Progenitor cell of endocrine pancreas (in vitro differentiated cells): ENCODE measurements around the gene CROCC2. TPM values are rescaled to one million over a fixed set of nuclear protein-coding genes. Genes with fewer than 3 reads are reported as not detected.

Experiments used
- DNase-seq: peaks from one replicate; pipeline ENCODE4 v3.0.0; 2021; ENCODE audit warnings: low spot score; ENCODE audit not compliant: unreplicated experiment
- H3K27ac Mint-ChIP-seq: 2 replicates; pipeline ENCODE4 v1.8.0; 2021; ENCODE audit warnings: mild to moderate bottlenecking, moderate library complexity, mixed read lengths
- H3K27me3 Mint-ChIP-seq: 2 replicates; pipeline ENCODE4 v1.8.0; 2021; ENCODE audit warnings: mixed read lengths
- H3K36me3 Mint-ChIP-seq: 2 replicates; pipeline ENCODE4 v1.8.0; 2022; ENCODE audit warnings: mixed read lengths; ENCODE audit not compliant: insufficient read depth
- H3K4me1 Mint-ChIP-seq: 2 replicates; pipeline ENCODE4 v1.8.0; 2021; ENCODE audit warnings: low read depth, mixed read lengths
- H3K4me3 Mint-ChIP-seq: 2 replicates; pipeline ENCODE4 v1.8.0; 2021; ENCODE audit warnings: low read depth, mild to moderate bottlenecking, moderate library complexity, mixed read lengths
- H3K9me3 Mint-ChIP-seq: 2 replicates; pipeline ENCODE4 v1.8.0; 2021; ENCODE audit warnings: low read depth, mixed read lengths
- CTCF ChIP-seq: fragments of 200-600 bp; sonication (generic); IDR thresholded peaks from one replicate; pipeline ENCODE4 v1.5.0; 2021; ENCODE audit warnings: antibody characterized with exemption, mild to moderate bottlenecking; ENCODE audit not compliant: unreplicated experiment
- total RNA-seq: library from RNA; stranded (reverse); gene quantifications from 2 replicates; pipeline ENCODE4 v1.2.1, GENCODE V29; 2021

Gene CROCC2
- total RNA-seq, 1 donor from 2014 or later = 0.36 TPM

- H3K9me3 Mint-ChIP-seq = no peaks in the 10 kb centered on the region
- H3K36me3 Mint-ChIP-seq = no peaks in the 10 kb centered on the region
- TF ChIP-seq CTCF = no peak
- H3K4me1 Mint-ChIP-seq = peaks cover 15% of the 10 kb centered on the region
- no peak for DNase-seq
- H3K27ac Mint-ChIP-seq = no peak overlapping the region
- H3K4me3 Mint-ChIP-seq = no peak overlapping the region
- peaks cover 2% of the 10 kb centered on the region for H3K27me3 Mint-ChIP-seq
Measured at GRCh38 chr2:240869956-240870875, 35.9 kb upstream of the CROCC2 start.

GRCh38 chr2:240871071-240871958, 34.8 kb upstream of the CROCC2 start:
- peaks cover 15% of the 10 kb centered on the region for H3K4me1 Mint-ChIP-seq
- DNase-seq = no peak
- H3K9me3 Mint-ChIP-seq = no peaks in the 10 kb centered on the region
- H3K27me3 Mint-ChIP-seq = no peaks in the 10 kb centered on the region
- H3K27ac Mint-ChIP-seq = no peak overlapping the region
- TF ChIP-seq CTCF = no peak
- H3K4me3 Mint-ChIP-seq = no peak overlapping the region
- no peaks in the 10 kb centered on the region for H3K36me3 Mint-ChIP-seq

GRCh38 chr2:240872317-240873097, 33.6 kb upstream of the CROCC2 start:
- no peaks in the 10 kb centered on the region for H3K9me3 Mint-ChIP-seq
- H3K4me3 Mint-ChIP-seq = no peak overlapping the region
- no peak overlapping the region for H3K27ac Mint-ChIP-seq
- H3K27me3 Mint-ChIP-seq = no peaks in the 10 kb centered on the region
- H3K4me1 Mint-ChIP-seq = peaks cover 15% of the 10 kb centered on the region
- H3K36me3 Mint-ChIP-seq = no peaks in the 10 kb centered on the region
- no peak for DNase-seq
- TF ChIP-seq CTCF = no peak

GRCh38 chr2:240873098-240873788, 32.9 kb upstream of the CROCC2 start:
- Mint-ChIP-seq H3K4me1 (peaks cover 10% of the 10 kb centered on the region), H3K27me3 (no peaks in the 10 kb centered on the region), H3K27ac (no peak overlapping the region), H3K4me3 (no peak overlapping the region), H3K9me3 (no peaks in the 10 kb centered on the region), H3K36me3 (no peaks in the 10 kb centered on the region)
- no peak for TF ChIP-seq CTCF
- DNase-seq = no peak
